GM18502 (cell line): Measurements from ENCODE around the gene CRMP1.

Experiments used
- ATAC-seq: cut with Tn5 transposase; IDR thresholded peaks from one replicate; pipeline ENCODE4 v1.9.1; 2021; ENCODE audit warnings: mild to moderate bottlenecking; ENCODE audit not compliant: unreplicated experiment, poor library complexity

Gene CRMP1

GRCh38 chr4:5780831-5781480, 111.9 kb downstream of the CRMP1 start:
- no peak for ATAC-seq

DNA sequence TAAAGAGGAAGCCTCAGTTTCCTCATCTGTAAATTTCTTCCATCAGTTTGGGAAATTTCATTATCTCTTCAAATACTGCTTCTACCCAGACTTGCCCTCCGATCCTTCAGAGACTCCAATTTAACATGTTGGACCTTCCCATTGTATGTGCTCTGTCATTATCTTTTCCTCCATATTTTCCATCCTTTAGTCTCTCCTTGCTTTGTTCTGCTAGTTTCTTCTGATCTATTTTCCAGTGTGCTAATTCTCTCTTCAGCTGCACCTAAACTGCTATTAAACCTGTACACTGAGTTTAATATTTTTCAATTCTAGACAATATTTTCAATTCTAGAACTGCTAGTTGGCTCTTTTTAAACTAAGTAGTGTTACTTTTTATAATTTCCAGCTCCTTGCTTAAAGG, 116.4 kb downstream of the CRMP1 start:
- no peak for ATAC-seq

DNA sequence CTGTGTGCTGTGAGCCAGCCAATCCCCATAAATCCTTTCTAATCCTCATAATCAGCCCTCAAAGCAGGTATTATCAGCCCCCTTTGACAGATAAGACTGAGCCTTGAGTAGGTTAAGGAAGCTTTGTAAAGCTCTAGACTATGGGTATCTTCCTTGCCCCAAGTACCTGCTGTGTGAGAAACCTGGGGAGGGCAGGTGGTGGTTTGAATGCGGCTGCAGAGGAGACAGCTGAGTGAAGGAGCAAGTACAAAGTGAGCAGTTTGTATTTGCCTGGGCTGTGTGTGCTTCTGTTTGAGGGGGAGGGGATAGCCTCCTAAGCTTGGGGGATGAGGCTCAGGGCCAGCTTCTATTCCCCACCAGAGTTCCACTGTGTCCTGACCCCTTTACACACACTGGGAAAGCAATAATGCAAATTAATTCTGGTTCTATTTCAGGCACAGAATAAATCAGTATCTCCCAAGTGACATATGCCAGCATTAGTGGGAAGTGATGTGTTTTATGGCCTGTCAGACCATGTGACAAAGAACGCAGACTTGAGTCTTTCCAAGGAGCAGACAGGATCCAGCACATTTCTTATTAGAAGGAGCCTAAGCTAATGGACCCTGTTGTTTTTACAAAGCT, 118.4 kb downstream of the CRMP1 start:
- no peak for ATAC-seq

- no peak for ATAC-seq
These were observed 119.7 kb downstream of the CRMP1 start for GRCh38 chr4:5773271-5773555.

DNA sequence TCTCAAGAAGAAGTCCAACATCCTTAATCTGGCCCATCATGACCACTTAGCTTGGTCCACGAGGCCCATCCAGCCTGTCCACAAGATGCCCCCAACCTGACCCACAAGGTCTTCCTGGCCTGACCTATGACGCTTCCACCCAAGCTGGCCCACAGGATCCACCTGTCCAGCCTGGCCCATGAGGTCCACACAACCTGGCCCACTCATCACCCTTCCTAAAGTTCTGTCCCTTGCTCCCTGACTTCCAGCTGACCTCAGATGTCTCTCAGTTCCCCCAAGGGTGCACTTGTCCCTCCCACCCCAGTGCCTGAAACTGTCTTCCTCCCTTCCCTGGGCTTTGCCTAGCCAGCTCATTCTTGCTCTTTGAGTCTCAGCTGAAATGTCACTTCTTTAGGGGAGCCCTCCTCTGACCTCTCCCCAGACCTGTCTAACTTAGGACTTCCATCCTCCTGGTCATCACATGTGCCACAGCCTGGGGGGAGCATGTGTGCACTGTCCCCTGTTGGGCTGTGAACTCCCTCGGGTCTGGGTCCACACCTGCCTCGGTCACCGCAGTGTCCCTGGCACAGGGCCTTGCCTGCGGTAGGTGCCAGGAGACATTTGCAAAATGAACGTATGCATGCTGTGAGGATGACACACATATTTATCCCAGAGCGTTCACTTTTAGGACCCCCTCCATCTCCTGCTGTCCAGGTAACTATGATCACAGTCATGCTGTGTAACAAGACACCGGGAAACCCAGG, 120.2 kb downstream of the CRMP1 start:
- no peak for ATAC-seq
